ENCODE data around the gene IPO5. TPM values are rescaled to one million over a fixed set of nuclear protein-coding genes. Genes with fewer than 3 reads are reported as not detected.

The IPO5 gene
- total RNA-seq, 2 experiments from 2014 or later = 62.2 to 73.3 TPM

GRCh38 chr13:97976610-97977521 is 23.4 kb downstream of the IPO5 start:
- DNase-seq (peak in 3 of 14 experiments; percentile 10 to 75 (median 12)), ATAC-seq (ENCODE audit: poor library complexity) (peak; percentile 15)
- no peaks in the 10 kb centered on the region for H3K36me3 ChIP-seq (ENCODE audit: insufficient read depth, low read length)
- intact Hi-C loops (cut with DNase I, micrococcal nuclease) = loop anchor here (1.0 to 5.0 kb wide), 3 partner anchors 544 to 750 kb away; partner anchors contain the start of gene STK24 (in 1 of the 2)
- ChIA-PET POLR2A (interaction anchor here (1.5 kb wide), 1 partner anchor 543 kb away, joined by 8 read pairs; the partner anchor contains the start of gene RAP2A), CTCF (interaction anchor here (0.6 kb wide), 1 partner anchor 755 kb away, joined by 4 read pairs; the partner anchor contains the start of gene MBNL2)
- Mint-ChIP-seq H3K4me3 (peak overlapping the region; percentile 96), H3K36me3 (ENCODE audit: low read depth) (peaks cover 12% of the 10 kb centered on the region), H3K4me1 (ENCODE audit: low read depth) (peaks cover 56% of the 10 kb centered on the region), H3K9me3 (no peaks in the 10 kb centered on the region), H3K27ac (peak overlapping the region; percentile 92), H3K27me3 (no peaks in the 10 kb centered on the region)
- peak overlapping the region; percentile 64 for H3K4me3 ChIP-seq (ENCODE audit: low read length)
- H3K9me3 ChIP-seq (ENCODE audit: control insufficient read depth in 1 of 2, insufficient read depth in 1 of 2, low read length in 2 of 2) = no peaks in the 10 kb centered on the region
- H3K4me1 ChIP-seq (ENCODE audit: insufficient read depth, low read length) = peaks cover 15% of the 10 kb centered on the region
- H3K27me3 ChIP-seq (ENCODE audit: control insufficient read depth in 1 of 2, insufficient read depth in 2 of 2, low read length in 2 of 2) = no peaks in the 10 kb centered on the region
- H3K27ac ChIP-seq (ENCODE audit: low read depth in 1 of 2, low read length in 2 of 2) = no peak overlapping the region
- no peak for TF ChIP-seq CTCF (IDR thresholded peaks at IDR 0.05)

GRCh38 chr13:97977982-97978381 is 24.5 kb downstream of the IPO5 start:
- TF ChIP-seq CTCF (IDR thresholded peaks at IDR 0.05) = no peak
- no peak for DNase-seq
- peak overlapping the region; percentile 92 for H3K27ac Mint-ChIP-seq
- H3K9me3 Mint-ChIP-seq = no peaks in the 10 kb centered on the region
- no peaks in the 10 kb centered on the region for H3K36me3 ChIP-seq (ENCODE audit: insufficient read depth, low read length)
- peaks cover 64% of the 10 kb centered on the region for H3K4me1 Mint-ChIP-seq (ENCODE audit: low read depth)
- peak overlapping the region; percentile 96 for H3K4me3 Mint-ChIP-seq
- ChIA-PET POLR2A (no interaction called here), CTCF (no interaction called here)
- ATAC-seq (ENCODE audit: poor library complexity) = no peak
- peaks cover 22% of the 10 kb centered on the region for H3K36me3 Mint-ChIP-seq (ENCODE audit: low read depth)
- H3K4me1 ChIP-seq (ENCODE audit: insufficient read depth, low read length) = peaks cover 15% of the 10 kb centered on the region
- intact Hi-C loops (cut with DNase I, micrococcal nuclease) = loop anchor here in 1 of 2 experiments (2.0 to 5.0 kb wide), 3 partner anchors 543 to 751 kb away; partner anchors contain the start of genes RAP2A and STK24
- H3K9me3 ChIP-seq (ENCODE audit: control insufficient read depth in 1 of 2, insufficient read depth in 1 of 2, low read length in 2 of 2) = no peaks in the 10 kb centered on the region
- H3K4me3 ChIP-seq (ENCODE audit: low read length) = no peak overlapping the region
- H3K27me3 ChIP-seq (ENCODE audit: control insufficient read depth in 1 of 2, insufficient read depth in 2 of 2, low read length in 2 of 2) = no peaks in the 10 kb centered on the region
- H3K27ac ChIP-seq (ENCODE audit: low read depth in 1 of 2, low read length in 2 of 2) = no peak overlapping the region
- H3K27me3 Mint-ChIP-seq = no peaks in the 10 kb centered on the region

- Histone ChIP-seq H3K27me3 (ENCODE audit: control insufficient read depth in 1 of 2, insufficient read depth in 2 of 2, low read length in 2 of 2) (no peaks in the 10 kb centered on the region), H3K4me3 (ENCODE audit: low read length) (no peak overlapping the region), H3K36me3 (ENCODE audit: insufficient read depth, low read length) (no peaks in the 10 kb centered on the region), H3K27ac (ENCODE audit: low read depth in 1 of 2, low read length in 2 of 2) (no peak overlapping the region), H3K9me3 (ENCODE audit: control insufficient read depth in 1 of 2, insufficient read depth in 1 of 2, low read length in 2 of 2) (no peaks in the 10 kb centered on the region), H3K4me1 (ENCODE audit: insufficient read depth, low read length) (peaks cover 15% of the 10 kb centered on the region)
- ChIA-PET CTCF (no interaction called here), POLR2A (no interaction called here)
- Mint-ChIP-seq H3K4me1 (ENCODE audit: low read depth) (peaks cover 64% of the 10 kb centered on the region), H3K36me3 (ENCODE audit: low read depth) (peaks cover 27% of the 10 kb centered on the region), H3K9me3 (no peaks in the 10 kb centered on the region), H3K27ac (peak overlapping the region; percentile 92), H3K4me3 (peak overlapping the region; percentile 96), H3K27me3 (no peaks in the 10 kb centered on the region)
- TF ChIP-seq CTCF (IDR thresholded peaks at IDR 0.05) = no peak
- no peak for ATAC-seq (ENCODE audit: poor library complexity)
- DNase-seq = no peak
- intact Hi-C loops (cut with DNase I, micrococcal nuclease) = loop anchor here in 1 of 2 experiments (2.0 to 5.0 kb wide), 2 partner anchors 544 to 599 kb away; partner anchors contain the start of genes RAP2A and STK24
These were observed 25.2 kb downstream of the IPO5 start for GRCh38 chr13:97978651-97979050.
